ENCODE results near the gene HPDL.

DNA sequence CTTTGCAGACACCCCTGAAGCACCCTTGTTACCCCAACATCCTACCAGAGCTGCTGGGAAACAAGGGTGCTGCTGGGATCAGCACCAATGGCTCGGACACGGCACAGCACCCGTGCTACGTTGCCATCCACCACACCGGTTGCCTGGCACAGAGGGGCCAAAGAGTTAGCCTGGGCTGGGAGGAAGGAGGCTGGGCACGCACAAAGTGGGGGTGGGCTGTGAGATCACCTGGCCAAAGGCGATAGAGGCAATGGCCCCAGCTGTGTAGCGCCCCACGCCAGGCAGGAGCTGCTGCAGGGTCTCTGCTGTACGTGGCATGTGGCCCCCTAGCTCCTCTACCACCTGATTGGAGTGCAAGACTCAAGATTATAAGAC, 5.6 kb downstream of the HPDL start:
- TF ChIP-seq, protein P1, sequence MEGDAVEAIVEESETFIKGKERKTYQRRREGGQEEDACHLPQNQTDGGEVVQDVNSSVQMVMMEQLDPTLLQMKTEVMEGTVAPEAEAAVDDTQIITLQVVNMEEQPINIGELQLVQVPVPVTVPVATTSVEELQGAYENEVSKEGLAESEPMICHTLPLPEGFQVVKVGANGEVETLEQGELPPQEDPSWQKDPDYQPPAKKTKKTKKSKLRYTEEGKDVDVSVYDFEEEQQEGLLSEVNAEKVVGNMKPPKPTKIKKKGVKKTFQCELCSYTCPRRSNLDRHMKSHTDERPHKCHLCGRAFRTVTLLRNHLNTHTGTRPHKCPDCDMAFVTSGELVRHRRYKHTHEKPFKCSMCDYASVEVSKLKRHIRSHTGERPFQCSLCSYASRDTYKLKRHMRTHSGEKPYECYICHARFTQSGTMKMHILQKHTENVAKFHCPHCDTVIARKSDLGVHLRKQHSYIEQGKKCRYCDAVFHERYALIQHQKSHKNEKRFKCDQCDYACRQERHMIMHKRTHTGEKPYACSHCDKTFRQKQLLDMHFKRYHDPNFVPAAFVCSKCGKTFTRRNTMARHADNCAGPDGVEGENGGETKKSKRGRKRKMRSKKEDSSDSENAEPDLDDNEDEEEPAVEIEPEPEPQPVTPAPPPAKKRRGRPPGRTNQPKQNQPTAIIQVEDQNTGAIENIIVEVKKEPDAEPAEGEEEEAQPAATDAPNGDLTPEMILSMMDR (IDR thresholded peaks at IDR 0.05), result no peak
- no peak for TF ChIP-seq POLR2A (IDR thresholded peaks at IDR 0.05)
- no peak for TF ChIP-seq EP300 (IDR thresholded peaks at IDR 0.05)
